SIG-M5 treated with dmso at 0.1 percent for 504 hours (cell line): Measurements from ENCODE around the gene SOCS3.

Experiments
- DNase-seq: peaks from one replicate; lab custom pipeline; 2025; ENCODE audit not compliant: unreplicated experiment; lab: John Stamatoyannopoulos, UW

SOCS3 gene

GRCh38 chr17:78359997-78360370 is at the start of gene SOCS3:
Gene SOCS3, minus strand, starts transcription at chr17:78360077. Its CDS starts 982 bp downstream, at chr17:78359095.
- DNase-seq = peak; percentile 84

- DNase-seq = no peak
Observed at GRCh38 chr17:78409191-78409928, 49.5 kb upstream of the SOCS3 start.

- DNase-seq = no peak
Observed at GRCh38 chr17:78408476-78409050, 48.7 kb upstream of the SOCS3 start.

GRCh38 chr17:78407387-78408000 is 47.6 kb upstream of the SOCS3 start:
- DNase-seq = no peak

- no peak for DNase-seq
Observed at GRCh38 chr17:78406920-78407319, 47.0 kb upstream of the SOCS3 start.

GRCh38 chr17:78406396-78406795 is 46.5 kb upstream of the SOCS3 start:
- DNase-seq = no peak

- no peak for DNase-seq
Observed at GRCh38 chr17:78403822-78404221, 43.9 kb upstream of the SOCS3 start.

- no peak for DNase-seq
Observed at GRCh38 chr17:78401891-78402290, 42.0 kb upstream of the SOCS3 start.

GRCh38 chr17:78401246-78401645 is 41.4 kb upstream of the SOCS3 start:
- no peak for DNase-seq

GRCh38 chr17:78400581-78401240 is 40.8 kb upstream of the SOCS3 start:
- no peak for DNase-seq

GRCh38 chr17:78399693-78400144 is 39.8 kb upstream of the SOCS3 start:
- no peak for DNase-seq

GRCh38 chr17:78399028-78399692 is 39.3 kb upstream of the SOCS3 start:
- DNase-seq = no peak

- no peak for DNase-seq
Observed at GRCh38 chr17:78398390-78398789, 38.5 kb upstream of the SOCS3 start.

- DNase-seq = no peak
Observed at GRCh38 chr17:78397681-78398101, 37.8 kb upstream of the SOCS3 start.

- DNase-seq = no peak
Observed at GRCh38 chr17:78396441-78397337, 36.8 kb upstream of the SOCS3 start.

GRCh38 chr17:78395155-78395554 is 35.3 kb upstream of the SOCS3 start:
- no peak for DNase-seq

- no peak for DNase-seq
Observed at GRCh38 chr17:78394209-78394608, 34.3 kb upstream of the SOCS3 start.

- no peak for DNase-seq
Observed at GRCh38 chr17:78393575-78393974, 33.7 kb upstream of the SOCS3 start.

GRCh38 chr17:78392295-78392694 is 32.4 kb upstream of the SOCS3 start:
- DNase-seq = no peak

GRCh38 chr17:78391843-78392242 is 32.0 kb upstream of the SOCS3 start:
- no peak for DNase-seq
